HepG2 (cell line): ENCODE results near the gene LRGUK. TPM values are rescaled to one million over a fixed set of nuclear protein-coding genes. Genes with fewer than 3 reads are reported as not detected.

Source experiments
- FOXK1 ChIP-seq: sonication (generic); formaldehyde crosslinking; IDR thresholded peaks from 2 replicates; pipeline ENCODE4 v1.4.0; 2020; ENCODE audit warnings: low read depth, missing genetic modification reagents, borderline replicate concordance
- FOXP1 ChIP-seq, 2 experiments: fragments of 450-650 bp in 1 of 2; IDR thresholded peaks; 2 replicates each; pipeline ENCODE4 v1.6.1; 2017 to 2018; ENCODE audit warnings: antibody characterized with exemption in 1 of 2
- GATAD2A ChIP-seq: IDR thresholded peaks from 2 replicates; pipeline ENCODE4 v1.6.1; 2016
- HOXA3 ChIP-seq: sonication (generic); formaldehyde crosslinking; IDR thresholded peaks from 2 replicates; pipeline ENCODE4 v1.5.0; 2020; ENCODE audit warnings: missing genetic modification reagents
- MEF2D ChIP-seq: sonication (generic); formaldehyde crosslinking; IDR thresholded peaks from 2 replicates; pipeline ENCODE4 v1.5.1; 2020; ENCODE audit warnings: mild to moderate bottlenecking, missing genetic modification reagents
- MEIS1 ChIP-seq: sonication (generic); formaldehyde crosslinking; IDR thresholded peaks from 2 replicates; pipeline ENCODE4 v1.9.0; 2021; ENCODE audit warnings: mild to moderate bottlenecking, missing genetic modification reagents, moderate library complexity, borderline replicate concordance
- MIER2 ChIP-seq: IDR thresholded peaks from 2 replicates; pipeline ENCODE4 v1.6.1; 2016; ENCODE audit warnings: missing biosample characterization, missing genetic modification reagents
- MIER3 ChIP-seq: IDR thresholded peaks from 2 replicates; pipeline ENCODE4 v1.6.1; 2016; ENCODE audit warnings: missing compliant biosample characterization, borderline replicate concordance
- NCOR1 ChIP-seq: fragments of 200-600 bp; sonication (generic); IDR thresholded peaks from 2 replicates; pipeline ENCODE4 v1.7.0; 2017; ENCODE audit warnings: antibody characterized with exemption, low read length, borderline replicate concordance
- NR2F6 ChIP-seq, 2 experiments: IDR thresholded peaks; 2 replicates each; pipeline ENCODE4 v1.6.1; 2016; ENCODE audit warnings: antibody characterized with exemption in 1 of 2, mild to moderate bottlenecking in 1 of 2
- PPARG ChIP-seq: conservative IDR thresholded peaks from 2 replicates; pipeline ENCODE4 v1.6.1; 2016; ENCODE audit warnings: missing biosample characterization, missing genetic modification reagents
- RARA ChIP-seq: IDR thresholded peaks from 2 replicates; pipeline ENCODE4 v1.6.1; 2016; ENCODE audit warnings: missing genetic modification reagents, missing compliant biosample characterization
- SKI ChIP-seq: fragments of 450-650 bp; IDR thresholded peaks from one replicate; pipeline ENCODE4 v1.6.1; 2018; ENCODE audit warnings: mild to moderate bottlenecking; ENCODE audit not compliant: partially characterized antibody
- TCF7 ChIP-seq: sonication (generic); IDR thresholded peaks from 2 replicates; pipeline ENCODE4 v1.6.1; 2016; ENCODE audit warnings: antibody characterized with exemption, low read depth
- ZBTB43 ChIP-seq: sonication (generic); formaldehyde crosslinking; conservative IDR thresholded peaks from 2 replicates; pipeline ENCODE4 v1.4.0; 2020; ENCODE audit warnings: missing genetic modification reagents
- ZBTB8A ChIP-seq: sonication (generic); formaldehyde crosslinking; IDR thresholded peaks from 2 replicates; pipeline ENCODE4 v1.4.0; 2020; ENCODE audit warnings: mild to moderate bottlenecking, low read depth, missing genetic modification reagents, borderline replicate concordance
- ZFP37 ChIP-seq: sonication (generic); formaldehyde crosslinking; IDR thresholded peaks from 2 replicates; pipeline ENCODE4 v1.4.0; 2020; ENCODE audit warnings: missing genetic modification reagents, borderline replicate concordance
- ZKSCAN8 ChIP-seq: IDR thresholded peaks from 2 replicates; pipeline ENCODE4 v1.6.1; 2016; ENCODE audit warnings: borderline replicate concordance, missing genetic modification reagents, missing compliant biosample characterization
- ZNF331 ChIP-seq: sonication (generic); formaldehyde crosslinking; IDR thresholded peaks from 2 replicates; pipeline ENCODE4 v1.4.0; 2020; ENCODE audit warnings: missing genetic modification reagents
- polyA plus RNA-seq, 8 experiments: library from polyadenylated mRNA; depleted of rRNA in 3 of 8; stranded (reverse) in 7 of 8; unstranded in 1 of 8; fragments of >200 nt; fragmentation: Illumina TruSeq in 4 of 8; extraction: Trizol in 4 of 8; gene quantifications; 2 replicates each; pipeline versions ENCODE4 v1.2.1 to v1.2.3, GENCODE V29; 2011 to 2016; ENCODE audit warnings: low read depth in 4 of 8, missing spikeins in 1 of 8, mixed read lengths in 1 of 8; ENCODE audit not compliant: insufficient read depth in 1 of 8
- total RNA-seq, 5 experiments: library from RNA; depleted of rRNA; stranded (reverse); fragments of >200 nt; fragmentation: Illumina TruSeq; extraction: Trizol; gene quantifications; 2 replicates each; pipeline ENCODE4 v1.2.3, GENCODE V29; 2016; ENCODE audit warnings: low read depth in 1 of 5
- TF ChIP-seq, protein P1 (sequence below): sonication (generic); formaldehyde crosslinking; IDR thresholded peaks from 2 replicates; pipeline ENCODE4 v1.4.0; 2020; ENCODE audit warnings: missing genetic modification reagents
- TF ChIP-seq, protein P2 (sequence below): sonication (generic); formaldehyde crosslinking; IDR thresholded peaks from 2 replicates; pipeline ENCODE4 v1.4.0; 2020; ENCODE audit warnings: low read depth, missing genetic modification reagents

LRGUK gene
- total and polyA plus RNA-seq, 2 of the 13 experiments (the other 11 are each of a cell fraction or from before 2014, with no cell fraction given), result 0.18 to 0.20 TPM

DNA sequence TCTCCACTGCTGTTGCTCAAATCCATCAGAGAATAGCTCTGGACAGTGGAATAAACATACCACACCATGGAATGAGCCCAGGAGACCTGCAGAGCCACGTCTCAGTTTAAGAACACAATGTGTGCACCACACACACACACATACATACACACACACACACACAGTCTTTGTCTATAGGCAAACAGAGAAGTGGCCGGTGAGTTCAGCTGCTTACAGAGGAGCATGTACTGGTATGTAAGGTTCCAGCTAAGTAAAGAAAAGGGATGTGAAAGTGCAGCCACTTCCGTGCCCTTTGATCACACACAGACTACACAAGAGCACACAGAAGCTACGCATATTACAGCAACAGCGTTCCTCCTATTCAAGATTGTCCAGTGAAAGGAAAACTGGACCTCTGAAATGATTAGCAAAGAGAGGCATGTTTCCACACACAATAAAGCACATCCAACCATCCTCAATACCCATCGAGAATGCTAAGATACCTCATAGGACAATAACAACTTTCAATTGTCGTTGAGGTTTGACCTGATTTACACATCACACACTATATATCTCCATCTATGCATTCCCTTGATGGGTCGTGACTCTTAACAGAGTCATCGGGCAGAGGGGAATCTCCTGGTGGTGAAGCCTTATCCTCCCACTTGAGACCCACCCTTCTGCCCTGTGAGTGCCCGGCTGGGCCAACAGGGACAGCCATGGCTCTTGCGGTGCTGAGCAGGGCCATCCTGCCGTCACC is 166.0 kb downstream of the LRGUK start (continued):
- 0 out of 2 replicates have a peak, but pooled peaks have one; percentile 14 for TF ChIP-seq ZKSCAN8 (CRISPR knock-in tag)
- TF ChIP-seq, protein P1, sequence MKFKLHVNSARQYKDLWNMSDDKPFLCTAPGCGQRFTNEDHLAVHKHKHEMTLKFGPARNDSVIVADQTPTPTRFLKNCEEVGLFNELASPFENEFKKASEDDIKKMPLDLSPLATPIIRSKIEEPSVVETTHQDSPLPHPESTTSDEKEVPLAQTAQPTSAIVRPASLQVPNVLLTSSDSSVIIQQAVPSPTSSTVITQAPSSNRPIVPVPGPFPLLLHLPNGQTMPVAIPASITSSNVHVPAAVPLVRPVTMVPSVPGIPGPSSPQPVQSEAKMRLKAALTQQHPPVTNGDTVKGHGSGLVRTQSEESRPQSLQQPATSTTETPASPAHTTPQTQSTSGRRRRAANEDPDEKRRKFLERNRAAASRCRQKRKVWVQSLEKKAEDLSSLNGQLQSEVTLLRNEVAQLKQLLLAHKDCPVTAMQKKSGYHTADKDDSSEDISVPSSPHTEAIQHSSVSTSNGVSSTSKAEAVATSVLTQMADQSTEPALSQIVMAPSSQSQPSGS (CRISPR knock-in tag), result 0 out of 2 replicates have a peak, but pooled peaks have one; percentile 40
- TF ChIP-seq ZBTB43, result peak; percentile 83
- TF ChIP-seq RARA (CRISPR knock-in tag), result peak; percentile 54; the same call in 1 of the 2 replicates
- peak; percentile 41; the same call in 1 of the 2 replicates for TF ChIP-seq HOXA3 (CRISPR knock-in tag)
- no peak for TF ChIP-seq MEIS1
- TF ChIP-seq MIER3, result peak; percentile 74; the same call in 1 of the 2 replicates
- TF ChIP-seq MIER2 (CRISPR knock-in tag), result peak; percentile 62
- peak; percentile 69; the same call in 1 of the 2 replicates for TF ChIP-seq GATAD2A
- TF ChIP-seq TCF7, result peak; percentile 53
- TF ChIP-seq FOXP1 (IDR thresholded peaks at IDR 0.05), result peak; percentile 76
- TF ChIP-seq FOXP1 (CRISPR knock-in tag; IDR thresholded peaks at IDR 0.05), result peak; percentile 80
- peak; percentile 61; the same call in 1 of the 2 replicates for TF ChIP-seq FOXK1 (CRISPR knock-in tag)
- TF ChIP-seq PPARG (CRISPR knock-in tag), result 0 out of 2 replicates have a peak, but pooled peaks have one; percentile 14
- peak; percentile 59 for TF ChIP-seq SKI
- TF ChIP-seq ZBTB8A (CRISPR knock-in tag), result no peak
- 0 out of 2 replicates have a peak, but pooled peaks have one; percentile 25 for TF ChIP-seq MEF2D (CRISPR knock-in tag)
- peak; percentile 82 for TF ChIP-seq ZNF331
- TF ChIP-seq ZFP37, result no peak
- peak; percentile 48; the same call in 1 of the 2 replicates for TF ChIP-seq NR2F6 (IDR thresholded peaks at IDR 0.05)
- TF ChIP-seq NR2F6 (CRISPR knock-in tag; IDR thresholded peaks at IDR 0.05), result peak; percentile 57
- TF ChIP-seq, protein P2, sequence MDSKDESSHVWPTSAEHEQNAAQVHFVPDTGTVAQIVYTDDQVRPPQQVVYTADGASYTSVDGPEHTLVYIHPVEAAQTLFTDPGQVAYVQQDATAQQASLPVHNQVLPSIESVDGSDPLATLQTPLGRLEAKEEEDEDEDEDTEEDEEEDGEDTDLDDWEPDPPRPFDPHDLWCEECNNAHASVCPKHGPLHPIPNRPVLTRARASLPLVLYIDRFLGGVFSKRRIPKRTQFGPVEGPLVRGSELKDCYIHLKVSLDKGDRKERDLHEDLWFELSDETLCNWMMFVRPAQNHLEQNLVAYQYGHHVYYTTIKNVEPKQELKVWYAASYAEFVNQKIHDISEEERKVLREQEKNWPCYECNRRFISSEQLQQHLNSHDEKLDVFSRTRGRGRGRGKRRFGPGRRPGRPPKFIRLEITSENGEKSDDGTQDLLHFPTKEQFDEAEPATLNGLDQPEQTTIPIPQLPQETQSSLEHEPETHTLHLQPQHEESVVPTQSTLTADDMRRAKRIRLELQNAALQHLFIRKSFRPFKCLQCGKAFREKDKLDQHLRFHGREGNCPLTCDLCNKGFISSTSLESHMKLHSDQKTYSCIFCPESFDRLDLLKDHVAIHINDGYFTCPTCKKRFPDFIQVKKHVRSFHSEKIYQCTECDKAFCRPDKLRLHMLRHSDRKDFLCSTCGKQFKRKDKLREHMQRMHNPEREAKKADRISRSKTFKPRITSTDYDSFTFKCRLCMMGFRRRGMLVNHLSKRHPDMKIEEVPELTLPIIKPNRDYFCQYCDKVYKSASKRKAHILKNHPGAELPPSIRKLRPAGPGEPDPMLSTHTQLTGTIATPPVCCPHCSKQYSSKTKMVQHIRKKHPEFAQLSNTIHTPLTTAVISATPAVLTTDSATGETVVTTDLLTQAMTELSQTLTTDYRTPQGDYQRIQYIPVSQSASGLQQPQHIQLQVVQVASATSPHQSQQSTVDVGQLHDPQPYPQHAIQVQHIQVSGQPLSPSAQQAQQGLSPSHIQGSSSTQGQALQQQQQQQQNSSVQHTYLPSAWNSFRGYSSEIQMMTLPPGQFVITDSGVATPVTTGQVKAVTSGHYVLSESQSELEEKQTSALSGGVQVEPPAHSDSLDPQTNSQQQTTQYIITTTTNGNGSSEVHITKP, result no peak
- TF ChIP-seq NCOR1, result peak; percentile 57; the same call in 1 of the 2 replicates
